ENCODE results near the gene ADCY9. TPM values are rescaled to one million over a fixed set of nuclear protein-coding genes. Genes with fewer than 3 reads are reported as not detected.
"Not testable (repeated sequence)": the region's sequence is repeated elsewhere in the genome, so short reads cannot be mapped to it uniquely, and the experiment has no call there.

The ADCY9 gene
- polyA plus RNA-seq, 1 donor from 2014 or later = 6.3 TPM

- Histone ChIP-seq H3K4me3 (ENCODE audit: low read length) (no peak overlapping the region), H3K4me2 (ENCODE audit: low read length) (no peak overlapping the region), H3K9ac (ENCODE audit: low read length) (no peak overlapping the region), H3K9me2 (ENCODE audit: insufficient read depth, low read length) (no peaks in the 10 kb centered on the region), H3K27me3 (ENCODE audit: insufficient read depth, low read depth, low read length) (no peaks in the 10 kb centered on the region), H4K20me1 (ENCODE audit: insufficient read depth) (no peaks in the 10 kb centered on the region), H3K79me2 (replicated peaks; ENCODE audit: insufficient read depth, low read length) (no peaks in the 10 kb centered on the region), H3K36me3 (ENCODE audit: insufficient read depth, low read length) (no peaks in the 10 kb centered on the region), H2AFZ (ENCODE audit: low read depth, low read length) (no peak overlapping the region), H3F3A (ENCODE audit: insufficient read depth, low read length, poor library complexity, severe bottlenecking) (no peaks in the 10 kb centered on the region), H3K9me3 (ENCODE audit: low read length) (no peaks in the 10 kb centered on the region), H3K27ac (ENCODE audit: low read length) (no peak overlapping the region)
- TF ChIP-seq CTCF (IDR thresholded peaks at IDR 0.05; ENCODE audit: poor library complexity, severe bottlenecking) (no peak), EZH2 (IDR thresholded peaks at IDR 0.05; ENCODE audit: borderline replicate concordance, insufficient read depth, low read length, poor library complexity, severe bottlenecking) (no peak), TAF1 (IDR thresholded peaks at IDR 0.05; ENCODE audit: low read depth) (no peak), EP300 (conservative IDR thresholded peaks at IDR 0.05; ENCODE audit: poor library complexity, severe bottlenecking) (no peak), POLR2AphosphoS5 (IDR thresholded peaks at IDR 0.05) (no peak), MXI1 (conservative IDR thresholded peaks at IDR 0.05; ENCODE audit: poor library complexity, severe bottlenecking) (no peak), SMC3 (conservative IDR thresholded peaks at IDR 0.05; ENCODE audit: poor library complexity) (no peak), RAD21 (conservative IDR thresholded peaks at IDR 0.05) (no peak), REST (IDR thresholded peaks at IDR 0.05; ENCODE audit: borderline replicate concordance) (no peak)
These were observed 77.8 kb downstream of the ADCY9 start for GRCh38 chr16:4038448-4038847.

GRCh38 chr16:4036952-4037351 is 79.3 kb downstream of the ADCY9 start:
- H3K9me3 ChIP-seq (ENCODE audit: low read length); H3K36me3 ChIP-seq (ENCODE audit: insufficient read depth, low read length): not testable (repeated sequence)

GRCh38 chr16:4034963-4035362 is 81.3 kb downstream of the ADCY9 start:
- H3K27ac ChIP-seq (ENCODE audit: low read length) = no peak overlapping the region
- H3F3A ChIP-seq (ENCODE audit: insufficient read depth, low read length, poor library complexity, severe bottlenecking) = no peaks in the 10 kb centered on the region
- no peaks in the 10 kb centered on the region for H4K20me1 ChIP-seq (ENCODE audit: insufficient read depth)
- no peaks in the 10 kb centered on the region for H3K79me2 ChIP-seq (replicated peaks; ENCODE audit: insufficient read depth, low read length)
- H3K4me2 ChIP-seq (ENCODE audit: low read length) = no peak overlapping the region
- no peak overlapping the region for H3K4me3 ChIP-seq (ENCODE audit: low read length)
- TF ChIP-seq EP300 (conservative IDR thresholded peaks at IDR 0.05; ENCODE audit: poor library complexity, severe bottlenecking) = peak; percentile 39
- no peak for TF ChIP-seq TAF1 (IDR thresholded peaks at IDR 0.05; ENCODE audit: low read depth)
- TF ChIP-seq POLR2AphosphoS5 (IDR thresholded peaks at IDR 0.05) = peak; percentile 14
- no peaks in the 10 kb centered on the region for H3K27me3 ChIP-seq (ENCODE audit: insufficient read depth, low read depth, low read length)
- no peak overlapping the region for H3K9ac ChIP-seq (ENCODE audit: low read length)
- H2AFZ ChIP-seq (ENCODE audit: low read depth, low read length) = no peak overlapping the region
- H3K36me3 ChIP-seq (ENCODE audit: insufficient read depth, low read length) = no peaks in the 10 kb centered on the region
- no peaks in the 10 kb centered on the region for H3K9me2 ChIP-seq (ENCODE audit: insufficient read depth, low read length)
- no peaks in the 10 kb centered on the region for H3K9me3 ChIP-seq (ENCODE audit: low read length)

More at GRCh38 chr16:4036952-4037351, 79.3 kb downstream of the ADCY9 start:
- not testable (repeated sequence) for H2AFZ ChIP-seq (ENCODE audit: low read depth, low read length); H3K4me2 ChIP-seq (ENCODE audit: low read length); H3K4me3 ChIP-seq (ENCODE audit: low read length); H3K27ac ChIP-seq (ENCODE audit: low read length); H3K9me2 ChIP-seq (ENCODE audit: insufficient read depth, low read length); H3K9ac ChIP-seq (ENCODE audit: low read length); H4K20me1 ChIP-seq (ENCODE audit: insufficient read depth); H3K79me2 ChIP-seq (replicated peaks; ENCODE audit: insufficient read depth, low read length); H3K27me3 ChIP-seq (ENCODE audit: insufficient read depth, low read depth, low read length); H3F3A ChIP-seq (ENCODE audit: insufficient read depth, low read length, poor library complexity, severe bottlenecking)

Measured in neural cell (in vitro differentiated cells).